ENCODE results near the gene KCNAB3.
A peak's percentile ranks its signal among the peaks of the same experiment; 100 is the strongest.

Gene KCNAB3

GRCh38 chr17:7940034-7940433 is 10.4 kb upstream of the KCNAB3 start:
- no peak for DNase-seq

- DNase-seq, result no peak
These were observed 6.2 kb upstream of the KCNAB3 start for GRCh38 chr17:7935859-7936258.

DNA sequence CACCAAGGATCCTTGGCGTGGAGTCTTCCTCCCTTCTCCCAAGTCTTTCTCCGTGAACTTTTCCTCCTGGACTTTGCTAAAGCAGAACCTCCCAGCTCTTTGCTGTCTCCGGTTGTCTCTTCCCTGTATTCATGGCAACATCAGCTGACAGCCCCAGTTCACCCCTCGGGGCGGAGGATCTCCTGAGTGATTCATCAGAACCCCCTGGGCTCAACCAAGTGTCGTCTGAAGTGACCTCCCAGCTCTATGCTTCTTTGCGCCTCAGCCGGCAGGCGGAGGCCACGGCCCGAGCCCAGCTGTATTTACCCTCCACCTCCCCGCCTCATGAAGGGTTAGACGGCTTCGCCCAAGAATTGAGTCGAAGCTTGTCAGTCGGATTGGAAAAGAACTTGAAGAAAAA is 3.3 kb upstream of the KCNAB3 start:
- DNase-seq, result peak in 1 of 2 experiments; percentile 22

GRCh38 chr17:7932483-7932891 is 2.8 kb upstream of the KCNAB3 start:
- DNase-seq, result peak in 1 of 2 experiments; percentile 33

GRCh38 chr17:7931709-7932482 is 2.2 kb upstream of the KCNAB3 start, which contains the start of the genes CNTROB and TRAPPC1:
Gene CNTROB (plus strand): TSS chr17:7932206. CDS start chr17:7933080, 874 bp downstream.
Gene TRAPPC1 (minus strand): TSS chr17:7931946. CDS start chr17:7931829, 117 bp downstream.
- peak; percentile 92 to 97 for DNase-seq

DNA sequence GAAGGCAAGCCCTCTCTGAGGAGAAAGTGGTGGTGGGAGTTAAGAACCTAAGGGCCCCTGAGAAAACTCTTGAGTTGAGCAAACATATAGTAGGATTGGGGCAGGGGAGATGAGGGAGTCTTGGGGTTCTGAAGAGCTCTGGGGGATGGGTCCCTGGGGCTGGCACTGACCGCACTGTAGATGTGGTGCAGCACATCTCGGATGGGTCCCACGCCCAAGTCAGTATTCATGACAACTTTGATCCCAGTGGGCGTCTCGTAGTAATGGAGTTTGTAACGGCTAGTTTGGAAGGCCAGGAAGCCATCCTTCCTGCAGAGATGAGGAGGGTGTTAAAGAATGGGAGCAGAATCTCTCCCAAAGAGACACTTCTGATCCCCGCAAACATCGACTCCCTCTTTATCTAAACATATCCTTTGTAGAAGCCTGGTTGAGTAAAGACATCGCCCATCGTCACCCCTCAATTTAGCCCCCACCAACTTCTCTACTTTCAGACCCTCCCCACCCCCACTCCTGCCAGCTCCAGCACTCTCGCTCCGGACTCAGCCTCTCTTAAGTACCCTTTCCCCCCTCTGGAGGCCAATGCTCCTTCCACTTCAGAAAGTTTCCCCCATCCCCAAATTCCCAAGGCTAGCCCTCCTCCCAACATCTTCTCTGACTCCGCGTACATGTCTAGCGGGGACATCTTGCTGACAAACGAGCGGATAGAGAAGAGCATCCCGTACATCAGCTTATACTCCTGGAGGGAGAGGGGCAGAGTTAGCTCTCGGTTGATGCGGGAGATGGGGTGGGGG is 1.4 kb upstream of the KCNAB3 start:
- DNase-seq, result no peak

GRCh38 chr17:7927596-7927995 is 2.1 kb downstream of the KCNAB3 start:
- no peak for DNase-seq

DNA sequence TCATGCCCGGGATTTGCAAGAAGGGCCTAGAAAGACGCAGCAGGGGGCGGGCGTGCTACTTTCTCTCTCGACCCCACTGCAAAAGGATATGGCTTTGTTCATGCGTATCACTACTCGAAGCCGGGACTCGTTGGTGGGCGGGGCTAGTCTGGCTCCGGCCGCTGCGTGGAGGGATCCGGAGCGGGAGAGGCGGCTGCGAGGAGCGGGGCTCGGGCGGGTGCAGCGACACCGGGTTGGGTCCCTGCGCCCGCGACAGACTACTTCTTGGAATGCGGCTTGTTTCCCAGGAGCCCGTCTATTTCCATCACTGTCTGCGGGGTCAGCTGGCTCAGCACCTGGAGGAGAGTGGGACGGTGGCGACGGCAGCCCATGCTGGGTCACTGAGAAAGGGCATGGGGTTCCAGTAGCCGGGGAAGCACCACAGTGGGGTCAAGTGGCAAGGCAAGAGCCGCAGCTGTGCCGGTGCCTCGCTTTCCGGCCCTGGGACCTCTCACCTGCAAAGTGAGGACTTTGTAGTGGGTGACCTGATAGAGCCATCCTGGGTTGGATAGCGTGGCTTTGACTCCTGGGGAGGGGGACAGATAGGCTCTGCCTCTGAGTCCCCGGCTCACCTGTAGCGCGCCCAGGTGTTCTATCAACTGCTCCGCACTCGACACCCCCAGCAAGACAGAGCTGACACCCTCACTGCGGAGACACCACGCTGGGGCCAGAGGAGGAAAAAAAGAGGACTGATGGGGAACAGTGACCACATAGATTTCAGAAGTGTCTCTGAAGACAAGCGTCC is 6.6 kb downstream of the KCNAB3 start:
- peak in 1 of 2 experiments; percentile 57 for DNase-seq

- no peak for DNase-seq
These were observed 7.3 kb downstream of the KCNAB3 start for GRCh38 chr17:7922269-7922844.

DNA sequence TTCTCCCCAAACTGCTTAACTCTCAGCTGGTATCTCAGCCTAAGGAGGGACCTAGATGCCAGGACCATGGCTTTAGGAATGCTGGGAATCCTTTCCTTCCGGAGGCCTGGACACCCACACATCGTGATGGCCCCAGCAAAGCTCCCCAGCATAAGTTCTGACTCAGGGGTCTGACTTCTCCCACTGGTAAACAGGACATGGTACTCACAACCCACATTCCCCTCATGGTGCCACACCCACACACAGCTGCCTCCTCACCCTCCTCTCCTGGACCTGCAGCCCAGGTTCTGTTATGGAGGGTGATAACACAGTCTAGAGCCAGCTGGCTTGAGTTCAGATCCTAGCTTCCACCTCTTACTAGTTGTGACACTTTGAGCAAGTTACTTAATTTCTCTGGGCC is 12.8 kb downstream of the KCNAB3 start:
- DNase-seq, result no peak

DNA sequence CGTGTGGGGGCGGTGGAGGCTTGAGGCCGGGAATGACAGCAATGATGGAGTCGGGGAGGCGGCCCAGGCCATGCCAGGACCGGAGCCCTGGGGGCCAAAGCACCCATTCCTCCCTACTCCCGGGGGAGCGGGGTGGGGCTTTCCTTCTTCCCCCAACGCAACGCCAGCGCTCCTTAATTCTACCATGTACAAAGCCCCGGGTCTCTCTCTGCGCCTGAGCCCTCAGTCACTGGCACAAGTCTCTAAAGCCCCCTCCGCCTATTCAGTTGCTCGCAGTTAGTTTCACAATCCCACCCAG is 13.3 kb downstream of the KCNAB3 start:
- no peak for DNase-seq

- DNase-seq, result peak; percentile 64 to 93
These were observed 13.9 kb downstream of the KCNAB3 start, which contains the start of gene RNF227 for GRCh38 chr17:7915611-7916384. Gene RNF227 (minus strand): TSS chr17:7916289. CDS start chr17:7916195, 94 bp downstream.

- no peak for DNase-seq
These were observed 14.5 kb downstream of the KCNAB3 start for GRCh38 chr17:7915179-7915610.

GRCh38 chr17:7912927-7913524 is 16.6 kb downstream of the KCNAB3 start:
- peak in 1 of 2 experiments; percentile 51 for DNase-seq

DNA sequence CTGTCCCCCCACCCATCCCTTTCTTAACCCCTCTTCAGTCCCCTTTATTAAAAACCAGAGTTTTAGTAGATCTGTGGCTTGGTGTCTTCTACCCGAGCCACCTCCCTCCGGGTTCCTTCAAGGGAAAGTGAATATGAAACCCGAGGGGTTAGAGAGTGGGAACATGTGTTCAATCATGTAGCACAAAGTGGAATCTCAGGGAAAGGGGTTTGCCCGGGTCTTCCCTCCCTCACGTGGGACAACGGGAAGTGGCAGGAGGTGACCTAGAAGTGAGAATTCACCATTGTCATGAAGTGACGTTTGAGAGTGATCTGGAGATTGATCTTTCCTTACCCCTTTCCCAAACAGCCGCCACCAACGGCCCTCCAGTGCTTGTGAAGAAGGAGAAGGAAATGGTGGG is 18.5 kb downstream of the KCNAB3 start:
- DNase-seq, result no peak

- DNase-seq, result no peak
These were observed 18.9 kb downstream of the KCNAB3 start for GRCh38 chr17:7910711-7911110.

- no peak for DNase-seq
These were observed 19.4 kb downstream of the KCNAB3 start for GRCh38 chr17:7910281-7910680.

DNA sequence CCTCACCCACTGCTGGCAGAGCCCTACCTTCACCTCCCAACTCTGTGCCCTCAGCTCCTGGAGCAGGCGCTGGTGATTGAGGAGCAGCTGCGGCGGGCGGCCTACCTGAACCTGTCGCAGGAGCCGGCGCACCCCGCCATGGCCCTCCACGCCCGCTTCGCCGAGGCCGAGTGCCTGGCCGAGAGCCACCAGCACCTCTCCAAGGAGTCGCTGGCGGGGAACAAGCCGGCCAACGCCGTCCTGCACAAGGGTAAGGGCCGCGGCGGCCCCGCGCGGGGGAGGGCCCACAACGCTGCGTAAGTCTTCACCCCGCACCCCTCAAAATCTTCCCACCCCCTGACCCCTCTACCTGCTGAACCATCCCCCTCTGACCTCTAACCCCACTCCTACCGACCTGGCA is 20.6 kb downstream of the KCNAB3 start:
- DNase-seq, result no peak

DNA sequence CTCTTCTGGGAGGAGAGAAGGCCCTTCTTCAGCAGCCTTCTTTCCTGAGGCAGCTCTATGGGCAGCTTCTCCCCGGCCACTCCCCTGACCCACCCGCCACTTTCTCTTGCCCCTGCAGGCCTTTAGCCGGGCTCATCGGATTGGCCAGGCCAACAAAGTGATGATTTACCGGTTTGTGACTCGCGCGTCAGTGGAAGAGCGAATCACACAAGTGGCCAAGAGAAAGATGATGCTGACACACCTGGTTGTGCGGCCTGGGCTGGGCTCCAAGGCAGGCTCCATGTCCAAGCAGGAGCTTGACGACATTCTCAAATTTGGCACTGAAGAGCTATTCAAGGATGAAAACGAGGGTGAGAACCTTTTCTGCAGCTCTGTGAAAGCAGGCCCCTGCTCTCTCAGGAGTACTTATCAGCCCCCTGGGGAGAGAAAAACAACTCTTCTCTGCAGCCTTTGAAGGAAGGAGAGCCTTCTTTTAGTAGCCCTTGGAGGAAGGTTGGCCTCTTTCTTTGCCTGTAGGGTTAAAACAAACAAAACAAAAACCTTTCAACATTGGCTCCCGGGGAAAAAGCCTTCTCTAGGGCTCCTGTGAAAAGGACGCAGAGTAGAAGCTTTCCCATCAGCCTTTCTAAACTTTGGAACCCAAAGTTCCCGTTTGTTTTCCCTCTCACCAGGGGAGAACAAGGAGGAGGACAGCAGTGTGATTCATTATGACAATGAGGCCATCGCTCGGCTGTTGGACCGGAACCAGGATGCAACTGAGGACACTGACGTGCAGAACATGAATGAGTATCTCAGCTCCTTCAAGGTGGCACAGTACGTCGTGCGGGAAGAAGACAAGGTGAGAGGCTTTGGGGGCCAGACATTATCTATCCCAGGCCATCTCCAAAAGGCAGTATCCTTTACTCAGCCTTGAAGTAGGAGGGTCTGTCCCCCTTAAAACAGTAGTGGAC is 26.2 kb downstream of the KCNAB3 start:
- no peak for DNase-seq

GRCh38 chr17:7897773-7898172 is 31.9 kb downstream of the KCNAB3 start:
- DNase-seq, result peak; percentile 24 to 29
